Activated CD4-positive, alpha-beta memory T cell treated with anti-CD3 and anti-CD28 coated beads, Interleukin-2, amount 10 ng/mL, durations not matched to agents 7 days and 5 days (primary cell): ENCODE results near the gene SERINC2. TPM values are rescaled to one million over a fixed set of nuclear protein-coding genes. Genes with fewer than 3 reads are reported as not detected.
A peak's percentile ranks its signal among the peaks of the same experiment; 100 is the strongest.

Experiments used
- CTCF ChIA-PET: fragments of 350-600 bp; sonication (Branson Sonifier 250); formaldehyde crosslinking; loops from one replicate; lab custom pipeline; 2021; ENCODE audit warnings: antibody characterized with exemption, inconsistent platforms; lab: Charles Lee
- POLR2A ChIA-PET: fragments of 350-600 bp; sonication (Branson Sonifier 250); formaldehyde crosslinking; loops from one replicate; lab custom pipeline; 2021; ENCODE audit warnings: antibody characterized with exemption; lab: Charles Lee
- DNase-seq: peaks from one replicate; pipeline ENCODE4 v3.0.0-alpha.2; 2020
- H3K27ac Mint-ChIP-seq: one replicate; pipeline ENCODE4 v1.8.0; 2021; ENCODE audit warnings: mild to moderate bottlenecking, mixed read lengths
- H3K27me3 Mint-ChIP-seq: one replicate; pipeline ENCODE4 v1.8.0; 2021; ENCODE audit warnings: mixed read lengths
- H3K36me3 Mint-ChIP-seq: one replicate; pipeline ENCODE4 v1.8.0; 2021; ENCODE audit warnings: low read depth, mixed read lengths
- H3K4me1 Mint-ChIP-seq: one replicate; pipeline ENCODE4 v1.8.0; 2021; ENCODE audit warnings: mixed read lengths
- H3K4me3 Mint-ChIP-seq: one replicate; pipeline ENCODE4 v1.8.0; 2021; ENCODE audit warnings: mild to moderate bottlenecking, mixed read lengths
- H3K9me3 Mint-ChIP-seq: one replicate; pipeline ENCODE4 v1.8.0; 2021; ENCODE audit warnings: mixed read lengths
- total RNA-seq, 2 experiments: library from RNA; stranded (reverse); gene quantifications; one replicate each; pipeline ENCODE4 v1.2.3, GENCODE V29; 2021

The SERINC2 gene
- under 1 TPM; 0.10 to 0.13 TPM for total RNA-seq

GRCh38 chr1:31412732-31413404, at the start of gene SERINC2:
SERINC2 (plus strand) TSS chr1:31413213; CDS start chr1:31413266, 53 bp downstream.
- no peak within 1 kb of the TSS for H3K27ac Mint-ChIP-seq
- H3K36me3 Mint-ChIP-seq: no peaks in the 10 kb centered on the region
- H3K4me1 Mint-ChIP-seq: peaks cover 10% of the 10 kb centered on the region
- POLR2A ChIA-PET: interaction anchor here (1.0 to 1.6 kb wide), 2 partner anchors 19 to 116 kb away, joined by 3 to 5 read pairs; partner anchors contain the start of genes SNRNP40 and ZCCHC17
- H3K9me3 Mint-ChIP-seq: no peaks in the 10 kb centered on the region
- peak within 1 kb of the TSS; percentile 69 for H3K4me3 Mint-ChIP-seq
- DNase-seq: peak; percentile 27
- peaks cover 70% of the 10 kb centered on the region for H3K27me3 Mint-ChIP-seq
- CTCF ChIA-PET: interaction anchor here (1.7 kb wide), 1 partner anchor 18 kb away, joined by 9 read pairs; no protein-coding TSS in a partner anchor

- CTCF ChIA-PET: no interaction called here
- H3K27me3 Mint-ChIP-seq: no peaks in the 10 kb centered on the region
- no peaks in the 10 kb centered on the region for H3K4me1 Mint-ChIP-seq
- H3K9me3 Mint-ChIP-seq: no peaks in the 10 kb centered on the region
- DNase-seq: no peak
- peaks cover 8% of the 10 kb centered on the region for H3K36me3 Mint-ChIP-seq
- POLR2A ChIA-PET: no interaction called here
- H3K27ac Mint-ChIP-seq: no peak overlapping the region
- no peak overlapping the region for H3K4me3 Mint-ChIP-seq
These were observed 48.3 kb upstream of the SERINC2 start for GRCh38 chr1:31364561-31365250.

GRCh38 chr1:31366796-31367195, 46.2 kb upstream of the SERINC2 start:
- Mint-ChIP-seq H3K27me3 (no peaks in the 10 kb centered on the region), H3K9me3 (no peaks in the 10 kb centered on the region), H3K4me3 (no peak overlapping the region), H3K36me3 (peaks cover 8% of the 10 kb centered on the region), H3K4me1 (no peaks in the 10 kb centered on the region), H3K27ac (no peak overlapping the region)
- CTCF ChIA-PET: no interaction called here
- POLR2A ChIA-PET: no interaction called here
- DNase-seq: no peak

GRCh38 chr1:31368611-31369107, 44.4 kb upstream of the SERINC2 start:
- ChIA-PET CTCF (interaction anchor here (1.3 kb wide), 1 partner anchor 26 kb away, joined by 4 read pairs; no protein-coding TSS in a partner anchor), POLR2A (no interaction called here)
- DNase-seq: no peak
- Mint-ChIP-seq H3K4me1 (peaks cover 10% of the 10 kb centered on the region), H3K27me3 (peaks cover 9% of the 10 kb centered on the region), H3K36me3 (peaks cover 11% of the 10 kb centered on the region), H3K4me3 (no peak overlapping the region), H3K27ac (no peak overlapping the region), H3K9me3 (no peaks in the 10 kb centered on the region)

GRCh38 chr1:31370021-31370420, 43.0 kb upstream of the SERINC2 start:
- POLR2A ChIA-PET: interaction anchor here (0.5 kb wide), 1 partner anchor 1887 kb away, joined by 3 read pairs; no protein-coding TSS in a partner anchor
- peaks cover 13% of the 10 kb centered on the region for H3K4me1 Mint-ChIP-seq
- CTCF ChIA-PET: no interaction called here
- DNase-seq: no peak
- H3K9me3 Mint-ChIP-seq: no peaks in the 10 kb centered on the region
- no peak overlapping the region for H3K4me3 Mint-ChIP-seq
- H3K27me3 Mint-ChIP-seq: peaks cover 11% of the 10 kb centered on the region
- H3K27ac Mint-ChIP-seq: no peak overlapping the region
- H3K36me3 Mint-ChIP-seq: peaks cover 5% of the 10 kb centered on the region

- peaks cover 3% of the 10 kb centered on the region for H3K36me3 Mint-ChIP-seq
- H3K4me3 Mint-ChIP-seq: no peak overlapping the region
- H3K27ac Mint-ChIP-seq: no peak overlapping the region
- ChIA-PET CTCF (no interaction called here), POLR2A (no interaction called here)
- peaks cover 11% of the 10 kb centered on the region for H3K27me3 Mint-ChIP-seq
- H3K9me3 Mint-ChIP-seq: no peaks in the 10 kb centered on the region
- DNase-seq: no peak
- H3K4me1 Mint-ChIP-seq: peaks cover 13% of the 10 kb centered on the region
These were observed 42.4 kb upstream of the SERINC2 start for GRCh38 chr1:31370565-31370964.

- ChIA-PET POLR2A (no interaction called here), CTCF (interaction anchor here (1.2 to 1.4 kb wide), 3 partner anchors 23 to 178 kb away, joined by 3 to 6 read pairs (median 3); no protein-coding TSS in a partner anchor)
- Mint-ChIP-seq H3K4me1 (peaks cover 13% of the 10 kb centered on the region), H3K4me3 (no peak overlapping the region), H3K9me3 (no peaks in the 10 kb centered on the region), H3K27me3 (peaks cover 11% of the 10 kb centered on the region), H3K36me3 (peaks cover 3% of the 10 kb centered on the region), H3K27ac (no peak overlapping the region)
- DNase-seq: no peak
These were observed 41.7 kb upstream of the SERINC2 start for GRCh38 chr1:31371121-31371959.

- ChIA-PET CTCF (interaction anchor here (1.2 to 1.4 kb wide), 3 partner anchors 22 to 177 kb away, joined by 3 to 6 read pairs (median 3); no protein-coding TSS in a partner anchor), POLR2A (no interaction called here)
- H3K4me3 Mint-ChIP-seq: no peak overlapping the region
- no peak overlapping the region for H3K27ac Mint-ChIP-seq
- H3K36me3 Mint-ChIP-seq: peaks cover 3% of the 10 kb centered on the region
- H3K9me3 Mint-ChIP-seq: no peaks in the 10 kb centered on the region
- DNase-seq: no peak
- H3K27me3 Mint-ChIP-seq: peaks cover 11% of the 10 kb centered on the region
- H3K4me1 Mint-ChIP-seq: peaks cover 17% of the 10 kb centered on the region
These were observed 41.0 kb upstream of the SERINC2 start for GRCh38 chr1:31372051-31372450.

- H3K36me3 Mint-ChIP-seq: peaks cover 3% of the 10 kb centered on the region
- ChIA-PET CTCF (interaction anchor here (1.4 kb wide), 2 partner anchors 22 to 50 kb away, joined by 5 to 10 read pairs; no protein-coding TSS in a partner anchor), POLR2A (interaction anchor here (1.3 kb wide), 1 partner anchor 76 kb away, joined by 4 read pairs; the partner anchor contains the start of genes SNRNP40 and ZCCHC17)
- H3K27ac Mint-ChIP-seq: no peak overlapping the region
- no peak overlapping the region for H3K4me3 Mint-ChIP-seq
- H3K27me3 Mint-ChIP-seq: peaks cover 11% of the 10 kb centered on the region
- H3K9me3 Mint-ChIP-seq: no peaks in the 10 kb centered on the region
- H3K4me1 Mint-ChIP-seq: peaks cover 17% of the 10 kb centered on the region
- DNase-seq: no peak
These were observed 40.3 kb upstream of the SERINC2 start for GRCh38 chr1:31372751-31373055.

GRCh38 chr1:31373056-31373896, 39.7 kb upstream of the SERINC2 start, which contains the start of gene FABP3:
FABP3 (minus strand) TSS chr1:31373076; CDS start chr1:31373014, 62 bp downstream.
- POLR2A ChIA-PET: interaction anchor here (1.3 kb wide), 1 partner anchor 76 kb away, joined by 4 read pairs; the partner anchor contains the start of genes SNRNP40 and ZCCHC17
- Mint-ChIP-seq H3K9me3 (no peaks in the 10 kb centered on the region), H3K4me1 (peaks cover 17% of the 10 kb centered on the region), H3K4me3 (peak within 1 kb of the TSS; percentile 42), H3K27me3 (peaks cover 11% of the 10 kb centered on the region), H3K36me3 (peaks cover 3% of the 10 kb centered on the region), H3K27ac (no peak within 1 kb of the TSS)
- DNase-seq: no peak
- CTCF ChIA-PET: interaction anchor here (0.8 to 1.4 kb wide), 5 partner anchors 10 to 188 kb away, joined by 3 to 10 read pairs (median 5); no protein-coding TSS in a partner anchor

- peaks cover 3% of the 10 kb centered on the region for H3K36me3 Mint-ChIP-seq
- H3K4me1 Mint-ChIP-seq: peaks cover 17% of the 10 kb centered on the region
- DNase-seq: no peak
- H3K27me3 Mint-ChIP-seq: peaks cover 13% of the 10 kb centered on the region
- ChIA-PET CTCF (interaction anchor here (0.8 to 1.5 kb wide), 5 partner anchors 9 to 189 kb away, joined by 3 to 10 read pairs (median 3); no protein-coding TSS in a partner anchor), POLR2A (no interaction called here)
- no peaks in the 10 kb centered on the region for H3K9me3 Mint-ChIP-seq
- H3K4me3 Mint-ChIP-seq: peak overlapping the region; percentile 42
- H3K27ac Mint-ChIP-seq: no peak overlapping the region
These were observed 39.0 kb upstream of the SERINC2 start for GRCh38 chr1:31373897-31374486.
